Prostate gland (tissue), 2 donors: ENCODE data around the gene CAPN13. TPM values are rescaled to one million over a fixed set of nuclear protein-coding genes. Genes with fewer than 3 reads are reported as not detected.

ENCODE experiments used
- DNase-seq: peaks from one replicate; pipeline ENCODE4 v3.0.0-alpha.2; 2019; ENCODE audit warnings: low spot score
- H3K27ac ChIP-seq, 2 donors: fragments of 200-600 bp; sonication (generic); 2 replicates each; pipeline ENCODE4 v1.5.1; 2017 to 2019
- H3K27me3 ChIP-seq: fragments of 200-600 bp; sonication (generic); replicated peaks from 2 replicates; pipeline ENCODE4 v1.5.1; 2019; ENCODE audit not compliant: insufficient read depth
- H3K36me3 ChIP-seq, 2 donors: fragments of 200-600 bp; sonication (generic); 1 replicate in 1 of 2; 2 replicates in 1 of 2; pipeline versions ENCODE4 v1.5.1 to v1.8.1; 2017 to 2019
- H3K4me1 ChIP-seq: fragments of 200-600 bp; sonication (generic); replicated peaks from 2 replicates; pipeline ENCODE4 v1.5.1; 2019
- H3K4me3 ChIP-seq, 2 donors: fragments of 200-600 bp; sonication (generic); 2 replicates each; pipeline ENCODE4 v1.5.1; 2017 to 2019
- H3K9me3 ChIP-seq: fragments of 200-600 bp; sonication (generic); 2 replicates; pipeline ENCODE4 v1.5.1; 2017
- POLR2A ChIP-seq: fragments of 450-650 bp; IDR thresholded peaks from one replicate; pipeline ENCODE4 v1.6.1; 2016; ENCODE audit warnings: antibody characterized with exemption, mild to moderate bottlenecking
- POLR2AphosphoS5 ChIP-seq: sonication (generic); formaldehyde crosslinking; IDR thresholded peaks from one replicate; pipeline ENCODE4 v1.6.1; 2017; ENCODE audit warnings: antibody characterized with exemption
- WGBS: methylation state at CpG from one replicate; pipeline ENCODE4 v1.1.5; 2018; 5-methylcytosine and 5-hydroxymethylcytosine counted together
- intact Hi-C: fragments of 100-400 bp; cut with DNase I; formaldehyde crosslinking; loops from one replicate; pipeline ENCODE4 v1.14.2; 2022
- total RNA-seq, 2 donors: library from RNA; depleted of rRNA; stranded (reverse); fragments of >200 nt; gene quantifications; one replicate each; pipeline ENCODE4 v1.1.0, GENCODE V29; 2016
- TF ChIP-seq, protein P1 (sequence below), 4 experiments: fragments of 200-600 bp in 2 of 4; fragments of 450-650 bp in 2 of 4; sonication (generic) in 2 of 4; IDR thresholded peaks; 1 replicate in 3 of 4; 2 replicates in 1 of 4; pipeline ENCODE4 v1.5.1; 2016 to 2019; ENCODE audit warnings: antibody characterized with exemption in 4 of 4, mild to moderate bottlenecking in 2 of 4, moderate library complexity in 2 of 4

Gene CAPN13
- total RNA-seq, 2 donors from 2014 or later = 2.0 to 5.7 TPM

- WGBS = 91% methylated on average over 4 of the region's 4 CpGs
- intact Hi-C loops = loop anchor here (5.0 to 10.0 kb wide), 2 partner anchors 622 to 1125 kb away; no protein-coding TSS in a partner anchor
- TF ChIP-seq POLR2A = no peak
- TF ChIP-seq, protein P1, sequence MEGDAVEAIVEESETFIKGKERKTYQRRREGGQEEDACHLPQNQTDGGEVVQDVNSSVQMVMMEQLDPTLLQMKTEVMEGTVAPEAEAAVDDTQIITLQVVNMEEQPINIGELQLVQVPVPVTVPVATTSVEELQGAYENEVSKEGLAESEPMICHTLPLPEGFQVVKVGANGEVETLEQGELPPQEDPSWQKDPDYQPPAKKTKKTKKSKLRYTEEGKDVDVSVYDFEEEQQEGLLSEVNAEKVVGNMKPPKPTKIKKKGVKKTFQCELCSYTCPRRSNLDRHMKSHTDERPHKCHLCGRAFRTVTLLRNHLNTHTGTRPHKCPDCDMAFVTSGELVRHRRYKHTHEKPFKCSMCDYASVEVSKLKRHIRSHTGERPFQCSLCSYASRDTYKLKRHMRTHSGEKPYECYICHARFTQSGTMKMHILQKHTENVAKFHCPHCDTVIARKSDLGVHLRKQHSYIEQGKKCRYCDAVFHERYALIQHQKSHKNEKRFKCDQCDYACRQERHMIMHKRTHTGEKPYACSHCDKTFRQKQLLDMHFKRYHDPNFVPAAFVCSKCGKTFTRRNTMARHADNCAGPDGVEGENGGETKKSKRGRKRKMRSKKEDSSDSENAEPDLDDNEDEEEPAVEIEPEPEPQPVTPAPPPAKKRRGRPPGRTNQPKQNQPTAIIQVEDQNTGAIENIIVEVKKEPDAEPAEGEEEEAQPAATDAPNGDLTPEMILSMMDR (IDR thresholded peaks at IDR 0.05) = no peak
- Histone ChIP-seq H3K4me1 (no peaks in the 10 kb centered on the region), H3K9me3 (no peaks in the 10 kb centered on the region), H3K4me3 (no peak overlapping the region), H3K36me3 (no peaks in the 10 kb centered on the region), H3K27ac (no peak overlapping the region), H3K27me3 (no peaks in the 10 kb centered on the region)
- no peak for DNase-seq
These were observed 97.2 kb downstream of the CAPN13 start for GRCh38 chr2:30710016-30710415.

DNA sequence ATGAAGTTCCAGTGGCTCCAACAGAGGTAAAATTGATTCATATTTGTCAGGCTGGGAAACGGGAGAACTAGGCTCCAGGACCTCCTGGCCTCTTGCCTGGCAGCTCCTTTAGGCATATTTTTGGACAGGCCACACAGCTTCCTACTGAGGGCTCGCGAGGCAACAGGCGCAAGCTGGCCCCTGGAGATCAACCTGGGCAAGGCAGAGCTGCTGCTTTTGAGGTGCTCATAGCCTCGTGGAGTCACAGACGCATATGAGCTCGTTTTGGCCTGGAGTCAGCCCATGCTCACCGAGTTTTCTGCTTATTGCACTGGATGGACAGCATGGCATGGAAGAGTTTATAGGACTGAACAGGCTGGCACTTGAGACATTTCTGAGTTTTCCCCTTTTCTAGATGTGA is 97.7 kb downstream of the CAPN13 start:
- Histone ChIP-seq H3K27me3 (no peaks in the 10 kb centered on the region), H3K36me3 (no peaks in the 10 kb centered on the region), H3K4me3 (no peak overlapping the region), H3K4me1 (no peaks in the 10 kb centered on the region), H3K9me3 (no peaks in the 10 kb centered on the region), H3K27ac (no peak overlapping the region)
- no peak for DNase-seq
- WGBS = 83% methylated on average over 8 of the region's 8 CpGs
- no peak for TF ChIP-seq POLR2AphosphoS5
- intact Hi-C loops = loop anchor here (10.0 kb wide), 2 partner anchors 265 to 295 kb away; partner anchors contain the start of gene LCLAT1

DNA sequence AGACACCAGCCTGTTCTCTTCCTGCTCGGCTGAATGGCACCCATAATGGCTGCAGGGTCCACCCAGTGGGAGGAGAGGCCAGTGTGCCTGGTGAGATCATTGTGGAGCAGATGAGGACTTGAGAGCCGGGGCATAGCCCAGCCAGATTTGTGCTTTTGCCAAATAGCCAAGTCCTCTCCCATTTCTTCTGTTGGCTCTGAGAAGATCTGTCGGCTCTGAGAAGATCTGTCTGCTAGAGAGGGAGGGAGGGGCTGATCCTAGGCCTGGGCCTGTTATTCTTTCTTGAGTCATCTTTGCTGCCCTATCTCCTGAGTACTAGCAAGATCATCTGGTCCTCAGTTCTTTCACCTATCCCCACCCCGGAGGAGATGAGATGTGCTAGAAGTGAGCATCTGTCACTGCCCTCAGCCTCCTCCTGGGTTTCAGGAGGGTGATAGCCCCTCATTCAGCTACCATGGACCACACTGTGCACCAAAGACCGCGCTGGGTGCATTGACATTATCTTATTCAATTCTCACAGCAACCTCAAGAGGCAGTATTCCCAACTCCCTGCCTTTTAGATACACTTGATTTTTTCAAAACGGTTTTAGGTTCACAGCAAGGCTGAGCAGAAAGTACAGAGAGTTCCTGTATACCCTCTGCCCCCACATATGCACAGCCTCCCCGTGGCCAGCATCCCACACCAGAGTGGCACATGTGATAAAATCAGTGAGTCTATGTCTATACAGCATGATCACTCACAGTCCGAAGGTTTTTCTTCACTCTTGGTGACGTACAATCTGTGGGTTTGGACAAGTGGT is 98.6 kb downstream of the CAPN13 start:
- H3K4me1 ChIP-seq = no peaks in the 10 kb centered on the region
- no peaks in the 10 kb centered on the region for H3K9me3 ChIP-seq
- TF ChIP-seq, protein P1 (IDR thresholded peaks at IDR 0.05) = peak in 1 of 4 experiments; percentile 25
- TF ChIP-seq POLR2AphosphoS5 = no peak
- TF ChIP-seq POLR2A = no peak
- no peak overlapping the region for H3K27ac ChIP-seq
- no peaks in the 10 kb centered on the region for H3K36me3 ChIP-seq
- no peak for DNase-seq
- WGBS = 56% methylated on average over 10 of the region's 10 CpGs
- intact Hi-C loops = loop anchor here (10.0 kb wide), 2 partner anchors 264 to 294 kb away; partner anchors contain the start of gene LCLAT1
- no peak overlapping the region for H3K4me3 ChIP-seq
- H3K27me3 ChIP-seq = no peaks in the 10 kb centered on the region

GRCh38 chr2:30707304-30707903 is 99.8 kb downstream of the CAPN13 start:
- H3K9me3 ChIP-seq = no peaks in the 10 kb centered on the region
- H3K36me3 ChIP-seq = no peaks in the 10 kb centered on the region
- H3K27ac ChIP-seq = no peak overlapping the region
- no peak for DNase-seq
- WGBS = 44% methylated on average over 8 of the region's 8 CpGs
- H3K27me3 ChIP-seq = no peaks in the 10 kb centered on the region
- TF ChIP-seq, protein P1 (IDR thresholded peaks at IDR 0.05) = no peak
- TF ChIP-seq POLR2AphosphoS5 (no peak), POLR2A (no peak)
- no peak overlapping the region for H3K4me3 ChIP-seq
- intact Hi-C loops = loop anchor here (2.0 to 10.0 kb wide), 4 partner anchors 263 to 543 kb away; partner anchors contain the start of gene LCLAT1
- H3K4me1 ChIP-seq = no peaks in the 10 kb centered on the region

DNA sequence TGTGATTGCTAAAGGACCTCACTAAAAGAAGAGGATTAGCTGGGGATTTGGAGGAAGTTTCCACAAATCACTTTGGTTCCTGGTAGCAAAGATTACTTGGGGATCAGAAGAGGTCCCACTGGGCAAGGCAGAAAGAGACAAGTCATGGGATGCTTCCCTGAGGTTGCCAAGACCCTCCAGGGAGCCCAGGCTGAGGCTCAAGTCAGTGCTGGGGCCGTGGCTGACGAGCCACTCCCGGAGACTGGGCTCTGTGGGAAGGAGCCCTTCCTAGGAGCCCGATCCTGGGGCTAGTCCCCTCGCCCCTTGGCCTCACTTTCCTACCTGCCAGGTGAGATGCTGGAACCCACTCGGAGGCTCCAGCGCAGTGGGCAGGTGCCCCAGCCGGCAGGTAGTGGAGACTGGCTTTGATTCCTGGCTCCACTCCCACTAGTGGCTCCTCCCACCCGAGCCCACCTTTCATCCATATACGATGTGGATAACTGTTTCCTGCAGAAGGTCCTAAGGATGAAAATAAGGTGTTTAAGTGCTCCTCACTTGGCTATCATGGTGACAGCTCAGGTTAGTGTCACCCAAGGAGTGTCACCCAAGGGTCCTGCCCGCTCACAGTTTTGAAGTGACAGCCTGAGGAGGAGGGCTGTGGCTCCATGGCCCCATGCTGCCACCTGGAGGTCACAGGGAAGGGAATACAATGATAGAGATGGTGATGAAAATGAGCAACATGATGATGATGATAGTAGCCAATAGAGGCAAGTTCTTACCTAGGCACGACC is 100.5 kb downstream of the CAPN13 start:
- H3K4me1 ChIP-seq = no peaks in the 10 kb centered on the region
- DNase-seq = peak; percentile 67
- no peak overlapping the region for H3K27ac ChIP-seq
- intact Hi-C loops = loop anchor here (2.0 to 10.0 kb wide), 4 partner anchors 262 to 542 kb away; partner anchors contain the start of gene LCLAT1
- no peaks in the 10 kb centered on the region for H3K27me3 ChIP-seq
- 40% methylated on average over 12 of the region's 12 CpGs for WGBS
- H3K36me3 ChIP-seq = no peaks in the 10 kb centered on the region
- no peaks in the 10 kb centered on the region for H3K9me3 ChIP-seq
- H3K4me3 ChIP-seq = no peak overlapping the region
- TF ChIP-seq POLR2AphosphoS5 (peak; percentile 50), POLR2A (no peak)
- TF ChIP-seq, protein P1 (IDR thresholded peaks at IDR 0.05) = peak; percentile 55 to 86 (median 82)
